Endothelial cell of umbilical vein (primary cell): Measurements from ENCODE around the gene RBM4B.

Experiments
- JUN ChIP-seq: IDR thresholded peaks from 2 replicates; pipeline ENCODE4 v1.6.1; 2011; ENCODE audit warnings: borderline replicate concordance, low read depth; ENCODE audit not compliant: insufficient read length, insufficient read depth
- POLR2AphosphoS5 ChIP-seq: IDR thresholded peaks from 2 replicates; pipeline ENCODE4 v1.6.1; 2012; ENCODE audit warnings: low read depth, mild to moderate bottlenecking, control low read depth, low read length, moderate library complexity; ENCODE audit not compliant: insufficient read depth

DNA sequence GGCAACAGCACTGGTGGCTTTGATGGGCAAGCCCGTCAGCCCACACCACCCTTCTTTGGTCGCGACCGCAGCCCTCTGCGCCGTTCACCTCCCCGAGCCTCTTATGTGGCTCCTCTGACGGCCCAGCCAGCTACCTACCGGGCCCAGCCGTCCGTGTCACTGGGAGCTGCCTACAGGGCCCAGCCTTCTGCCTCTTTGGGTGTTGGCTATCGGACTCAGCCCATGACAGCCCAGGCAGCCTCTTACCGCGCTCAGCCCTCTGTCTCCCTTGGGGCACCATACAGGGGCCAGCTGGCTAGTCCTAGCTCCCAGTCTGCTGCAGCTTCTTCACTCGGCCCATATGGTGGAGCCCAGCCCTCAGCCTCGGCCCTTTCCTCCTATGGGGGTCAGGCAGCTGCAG, 53.2 kb downstream of the RBM4B start:
- TF ChIP-seq JUN: no peak
- no peak for TF ChIP-seq POLR2AphosphoS5
